K562 (cell line): ENCODE data around the gene USP44. TPM values are rescaled to one million over a fixed set of nuclear protein-coding genes. Genes with fewer than 3 reads are reported as not detected.

Source experiments
- ATAC-seq: fragments of 200-7000 bp; cut with Tn5 transposase; 3 replicates; pipeline ENCODE4 v1.9.1; 2020; ENCODE audit warnings: moderate library complexity
- BruUV-seq: library from RNA; stranded (reverse); fragments of 400-500 nt; replicated peaks from 2 replicates; lab custom pipeline; 2021; lab: Mats Ljungman, UMichigan
- CTCF ChIA-PET: fragments of 300-600 bp; formaldehyde crosslinking; extraction: SDS; loops from one replicate; lab custom pipeline; 2021; ENCODE audit warnings: low intra/inter-chr PET ratio; lab: Yijun Ruan, JAX
- POLR2A ChIA-PET: fragments of 300-600, 350-650 bp; sonication (Branson Sonifier 250); formaldehyde crosslinking; extraction: SDS; loops from one replicate; lab custom pipeline; 2021; ENCODE audit warnings: antibody characterized with exemption, inconsistent platforms; lab: Yijun Ruan, JAX
- DNase-seq, 4 experiments: peaks; one replicate each; pipeline versions ENCODE4 v3.0.0 to v3.0.0-alpha.2; 2011 to 2018; ENCODE audit warnings: low spot score in 3 of 4, mixed read lengths in 3 of 4; ENCODE audit errors: extremely low read depth in 1 of 4
- FAIRE-seq: peaks from 2 replicates; lab custom pipeline; 2011; peaks lifted over from hg19 to GRCh38; lab: Jason Lieb, UNC
- H2AFZ ChIP-seq: 2 replicates; pipeline ENCODE4 v1.6.0; 2011; ENCODE audit warnings: low read depth, low read length, control low read depth, inconsistent platforms
- H3K27ac ChIP-seq: fragments of 200-600 bp; 3 replicates; pipeline ENCODE4 v1.8.0; 2011; ENCODE audit warnings: low read depth, mild to moderate bottlenecking, control low read depth, inconsistent platforms, low read length, moderate library complexity, mixed read lengths; ENCODE audit errors: extremely low read depth
- H3K27me3 ChIP-seq, 2 experiments: fragments of 300-600 bp in 1 of 2; 2 replicates in 1 of 2; 3 replicates in 1 of 2; pipeline versions ENCODE4 v1.6.0 to v1.8.0; 2011; ENCODE audit warnings: inconsistent platforms in 2 of 2, low read length in 2 of 2, mild to moderate bottlenecking in 1 of 2, mixed read lengths in 1 of 2, moderate library complexity in 1 of 2; ENCODE audit not compliant: control insufficient read depth in 2 of 2, insufficient read depth in 2 of 2
- H3K36me3 ChIP-seq: fragments of 300-600 bp; 3 replicates; pipeline ENCODE4 v1.8.0; 2011; ENCODE audit warnings: mild to moderate bottlenecking, low read length, inconsistent platforms; ENCODE audit not compliant: control insufficient read depth, insufficient read depth
- H3K4me1 ChIP-seq, 2 experiments: fragments of 200-600 bp in 1 of 2; replicated peaks in 1 of 2; 2 replicates in 1 of 2; 3 replicates in 1 of 2; pipeline versions ENCODE4 v1.5.1 to v1.8.0; 2011; ENCODE audit warnings: inconsistent platforms in 2 of 2, low read length in 2 of 2, mild to moderate bottlenecking in 1 of 2, mixed read lengths in 1 of 2, moderate library complexity in 1 of 2; ENCODE audit not compliant: control insufficient read depth in 2 of 2, insufficient read depth in 2 of 2
- H3K4me2 ChIP-seq: 2 replicates; pipeline ENCODE4 v1.6.1; 2011; ENCODE audit warnings: low read length, control low read depth, inconsistent platforms, mixed read lengths; ENCODE audit not compliant: insufficient read depth
- H3K4me3 ChIP-seq: fragments of 200-600 bp; sonication (generic), shearing (Covaris generic); 2 replicates; pipeline ENCODE4 v1.5.1; 2016; ENCODE audit warnings: control low read depth, inconsistent platforms
- H3K79me2 ChIP-seq: fragments of 200-600 bp; 3 replicates; pipeline ENCODE4 v1.8.0; 2011; ENCODE audit warnings: low read length, inconsistent platforms; ENCODE audit not compliant: control insufficient read depth, insufficient read depth
- H3K9ac ChIP-seq, 2 experiments: 2 replicates each; pipeline versions ENCODE4 v1.6.0 to v1.6.1; 2011; ENCODE audit warnings: low read depth in 2 of 2, low read length in 2 of 2, control low read depth in 1 of 2, inconsistent platforms in 1 of 2, mild to moderate bottlenecking in 1 of 2, mixed read lengths in 1 of 2; ENCODE audit not compliant: insufficient read depth in 1 of 2
- H3K9me1 ChIP-seq: one replicate; pipeline ENCODE4 v1.6.0; 2011; ENCODE audit warnings: inconsistent platforms, mild to moderate bottlenecking, low read length, moderate library complexity; ENCODE audit not compliant: control insufficient read depth, insufficient read depth
- H3K9me3 ChIP-seq: replicated peaks from 2 replicates; pipeline ENCODE4 v1.5.1; 2011; ENCODE audit warnings: low read depth, low read length, inconsistent platforms; ENCODE audit not compliant: control insufficient read depth, insufficient read depth
- H4K20me1 ChIP-seq: replicated peaks from 2 replicates; pipeline ENCODE4 v1.6.1; 2011; ENCODE audit warnings: low read length, inconsistent platforms, mixed read lengths; ENCODE audit not compliant: control insufficient read depth, insufficient read depth
- C11orf30 ChIP-seq: fragments of 450-650 bp; IDR thresholded peaks from 2 replicates; pipeline ENCODE4 v1.6.1; 2016; ENCODE audit warnings: low read depth, mild to moderate bottlenecking
- MAFF ChIP-seq: IDR thresholded peaks from 2 replicates; pipeline ENCODE4 v1.6.1; 2012; ENCODE audit warnings: low read length, improper control_type of control experiment
- MAFG ChIP-seq: fragments of 450-650 bp; conservative IDR thresholded peaks from 2 replicates; pipeline ENCODE4 v1.6.1; 2016; ENCODE audit warnings: missing genetic modification characterization, missing compliant biosample characterization
- MAFK ChIP-seq: IDR thresholded peaks from 2 replicates; pipeline ENCODE4 v1.6.1; 2011; ENCODE audit warnings: low read length, improper control_type of control experiment
- ZBTB7A ChIP-seq: IDR thresholded peaks from 2 replicates; pipeline ENCODE4 v1.6.1; 2011; ENCODE audit warnings: low read depth, mild to moderate bottlenecking, low read length, moderate library complexity, borderline replicate concordance; ENCODE audit not compliant: control insufficient read depth
- ZNF316 ChIP-seq: fragments of 450-650 bp; IDR thresholded peaks from 2 replicates; pipeline ENCODE4 v1.6.1; 2016
- WGBS: fragments of 100-300 bp; shearing (Covaris generic); methylation state at CpG from one replicate; pipeline ENCODE4 v1.1.6; 2016; ENCODE audit warnings: low coverage, mixed read lengths; ENCODE audit not compliant: insufficient coverage; ENCODE audit errors: missing lambda C conversion rate; 5-methylcytosine and 5-hydroxymethylcytosine counted together
- in situ Hi-C: fragments of 300-500 bp; cut with MboI; formaldehyde crosslinking; loops from 4 replicates; pipeline ENCODE4 v1.15.0; 2018; ENCODE audit warnings: inconsistent platforms, mixed read lengths
- intact Hi-C: fragments of 100-400 bp; cut with micrococcal nuclease; formaldehyde crosslinking; loops from 2 replicates; pipeline ENCODE4 v1.14.2; 2022
- polyA plus RNA-seq, 8 experiments: library from polyadenylated mRNA; depleted of rRNA in 4 of 8; stranded (reverse) in 5 of 8; unstranded in 3 of 8; fragments of >200 nt; fragmentation: Nextera tagmentation in 2 of 8; fragmentation: Illumina TruSeq in 1 of 8; extraction: Ambion mirVana in 2 of 8; extraction: Trizol in 1 of 8; gene quantifications; 2 replicates each; pipeline versions ENCODE4 v1.2.1 to v1.2.3, GENCODE V29; 2011 to 2014; ENCODE audit warnings: inconsistent platforms in 1 of 8, missing spikeins in 1 of 8
- total RNA-seq, 7 experiments: library from RNA; depleted of rRNA in 6 of 7; stranded (reverse); fragments of >200 nt in 6 of 7; fragmentation: Illumina TruSeq in 2 of 7; extraction: Trizol in 2 of 7; gene quantifications; 2 replicates each; pipeline versions ENCODE4 v1.2.1 to v1.2.3, GENCODE V29; 2011 to 2021; ENCODE audit warnings: low replicate concordance in 1 of 7
- TF ChIP-seq, protein P1 (sequence below): sonication (generic); formaldehyde crosslinking; IDR thresholded peaks from 2 replicates; pipeline ENCODE4 v1.8.0; 2022; ENCODE audit warnings: missing genetic modification reagents, mild to moderate bottlenecking, borderline replicate concordance

The USP44 gene
- total and polyA plus RNA-seq, 9 of the 15 experiments (the other 6 are each of a cell fraction or from before 2014, with no cell fraction given) = 2.1 to 5.7 (median 2.8) TPM

DNA sequence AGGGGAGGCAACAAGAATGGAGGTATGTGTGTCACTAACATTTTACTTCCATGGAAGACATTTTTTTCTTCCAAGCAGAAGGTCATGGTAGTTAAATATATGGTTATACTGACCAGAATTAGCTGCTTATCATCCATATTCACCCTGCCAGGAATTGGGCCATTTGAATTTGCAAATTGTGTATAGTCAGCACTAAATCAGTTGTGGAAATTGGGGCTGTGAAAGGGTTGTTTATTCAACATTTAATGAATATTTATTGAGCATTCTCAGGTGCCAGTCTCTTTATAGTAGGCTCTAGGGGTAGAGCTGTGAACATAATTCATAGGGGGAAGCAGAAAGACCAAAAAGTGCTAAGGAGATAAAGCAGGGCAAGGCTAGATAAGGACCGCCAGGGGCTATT lies 39.3 kb downstream of the USP44 start:
- H3K36me3 ChIP-seq = peaks cover 82% of the 10 kb centered on the region
- H3K79me2 ChIP-seq = no peaks in the 10 kb centered on the region
- in situ Hi-C loops = no loop called here
- H3K9me1 ChIP-seq = no peaks in the 10 kb centered on the region
- ChIA-PET CTCF (no interaction called here), POLR2A (no interaction called here)
- FAIRE-seq (no peak), ATAC-seq (no peak), DNase-seq (no peak)
- H3K4me2 ChIP-seq = no peak overlapping the region
- H2AFZ ChIP-seq = no peak overlapping the region
- H3K9ac ChIP-seq = no peak overlapping the region
- intact Hi-C loops = no loop called here
- no peaks in the 10 kb centered on the region for H4K20me1 ChIP-seq
- H3K4me1 ChIP-seq = peaks cover 2 to 4% of the 10 kb centered on the region in 2 experiments; a peak in 3 of 5 replicates
- BruUV-seq = no TSS peak
- no peaks in the 10 kb centered on the region for H3K9me3 ChIP-seq
- H3K27ac ChIP-seq = no peak overlapping the region
- WGBS = 60% methylated on average over 1 of the region's 1 CpG
- no peaks in the 10 kb centered on the region for H3K27me3 ChIP-seq
- no peak overlapping the region for H3K4me3 ChIP-seq
- TF ChIP-seq ZNF316 (peak; percentile 89), MAFG (tag) (peak; percentile 80), ZBTB7A (no peak), C11orf30 (peak; percentile 72; the same call in 1 of the 2 replicates), MAFF (peak; percentile 74), MAFK (peak; percentile 82)
- TF ChIP-seq, protein P1, sequence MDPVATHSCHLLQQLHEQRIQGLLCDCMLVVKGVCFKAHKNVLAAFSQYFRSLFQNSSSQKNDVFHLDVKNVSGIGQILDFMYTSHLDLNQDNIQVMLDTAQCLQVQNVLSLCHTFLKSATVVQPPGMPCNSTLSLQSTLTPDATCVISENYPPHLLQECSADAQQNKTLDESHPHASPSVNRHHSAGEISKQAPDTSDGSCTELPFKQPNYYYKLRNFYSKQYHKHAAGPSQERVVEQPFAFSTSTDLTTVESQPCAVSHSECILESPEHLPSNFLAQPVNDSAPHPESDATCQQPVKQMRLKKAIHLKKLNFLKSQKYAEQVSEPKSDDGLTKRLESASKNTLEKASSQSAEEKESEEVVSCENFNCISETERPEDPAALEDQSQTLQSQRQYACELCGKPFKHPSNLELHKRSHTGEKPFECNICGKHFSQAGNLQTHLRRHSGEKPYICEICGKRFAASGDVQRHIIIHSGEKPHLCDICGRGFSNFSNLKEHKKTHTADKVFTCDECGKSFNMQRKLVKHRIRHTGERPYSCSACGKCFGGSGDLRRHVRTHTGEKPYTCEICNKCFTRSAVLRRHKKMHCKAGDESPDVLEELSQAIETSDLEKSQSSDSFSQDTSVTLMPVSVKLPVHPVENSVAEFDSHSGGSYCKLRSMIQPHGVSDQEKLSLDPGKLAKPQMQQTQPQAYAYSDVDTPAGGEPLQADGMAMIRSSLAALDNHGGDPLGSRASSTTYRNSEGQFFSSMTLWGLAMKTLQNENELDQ = no peak
